ENCODE measurements around the gene TNRC6B.

TNRC6B gene

GRCh38 chr22:40330086-40330485 is 152.4 kb downstream of the TNRC6B start:
- DNase-seq = no peak

- no peak for DNase-seq
Observed at GRCh38 chr22:40330615-40331014, 152.9 kb downstream of the TNRC6B start.

GRCh38 chr22:40331706-40332105 is 154.0 kb downstream of the TNRC6B start:
- DNase-seq = no peak

- peak; percentile 40 for DNase-seq
Observed at GRCh38 chr22:40332319-40332781, 154.6 kb downstream of the TNRC6B start.

- DNase-seq = no peak
Observed at GRCh38 chr22:40334060-40334459, 156.3 kb downstream of the TNRC6B start.

GRCh38 chr22:40334899-40335298 is 157.2 kb downstream of the TNRC6B start:
- DNase-seq = peak; percentile 42

GRCh38 chr22:40335358-40335757 is 157.6 kb downstream of the TNRC6B start:
- DNase-seq = peak; percentile 40

- no peak for DNase-seq
Observed at GRCh38 chr22:40340044-40340443, 162.3 kb downstream of the TNRC6B start.

- no peak for DNase-seq
Observed at GRCh38 chr22:40341604-40342003, 163.9 kb downstream of the TNRC6B start.

GRCh38 chr22:40342521-40342920 is 164.8 kb downstream of the TNRC6B start:
- no peak for DNase-seq

- DNase-seq = no peak
Observed at GRCh38 chr22:40345271-40345670, 167.5 kb downstream of the TNRC6B start.

GRCh38 chr22:40345815-40346184 is 168.1 kb downstream of the TNRC6B start:
- DNase-seq = peak; percentile 63

GRCh38 chr22:40346185-40347118 is 168.7 kb downstream of the TNRC6B start, which contains the start of gene ADSL:
ADSL (plus strand) TSS chr22:40346500; CDS start chr22:40346559, 59 bp downstream.
- peak; percentile 91 for DNase-seq

- no peak for DNase-seq
Observed at GRCh38 chr22:40347300-40347699, 169.6 kb downstream of the TNRC6B start.

- peak; percentile 73 for DNase-seq
Observed at GRCh38 chr22:40348025-40348658, 170.4 kb downstream of the TNRC6B start.

GRCh38 chr22:40352763-40353162 is 175.0 kb downstream of the TNRC6B start:
- DNase-seq = no peak

GRCh38 chr22:40361100-40361499 is 183.4 kb downstream of the TNRC6B start:
- DNase-seq = no peak

GRCh38 chr22:40363059-40363458 is 185.3 kb downstream of the TNRC6B start:
- DNase-seq = no peak

GRCh38 chr22:40364431-40364830 is 186.7 kb downstream of the TNRC6B start:
- no peak for DNase-seq

- DNase-seq = no peak
Observed at GRCh38 chr22:40366068-40366467, 188.3 kb downstream of the TNRC6B start.

- DNase-seq = no peak
Observed at GRCh38 chr22:40367342-40367741, 189.6 kb downstream of the TNRC6B start.

- DNase-seq = no peak
Observed at GRCh38 chr22:40368016-40368415, 190.3 kb downstream of the TNRC6B start.

GRCh38 chr22:40368836-40369235 is 191.1 kb downstream of the TNRC6B start:
- DNase-seq = no peak

- DNase-seq = no peak
Observed at GRCh38 chr22:40374567-40374966, 196.8 kb downstream of the TNRC6B start.

Measured in activated CD4-positive, alpha-beta T cell treated with anti-CD3 and anti-CD28 coated beads, Interleukin-2, amount 50 U/mL, for 16 hours (primary cell).